HepG2 (cell line): ENCODE results near the gene IL1R1. TPM values are rescaled to one million over a fixed set of nuclear protein-coding genes. Genes with fewer than 3 reads are reported as not detected.
A peak's percentile ranks its signal among the peaks of the same experiment; 100 is the strongest.

Source experiments
- ARID2 ChIP-seq: sonication (generic); formaldehyde crosslinking; IDR thresholded peaks from 2 replicates; pipeline ENCODE4 v1.8.1; 2022; ENCODE audit warnings: mild to moderate bottlenecking, missing genetic modification reagents, borderline replicate concordance
- ATF7-NPFF ChIP-seq: sonication (generic); formaldehyde crosslinking; IDR thresholded peaks from 2 replicates; pipeline ENCODE4 v1.8.1; 2023; ENCODE audit warnings: mild to moderate bottlenecking, low read depth, missing genetic modification reagents, moderate library complexity
- EED ChIP-seq: sonication (generic); formaldehyde crosslinking; IDR thresholded peaks from 2 replicates; pipeline ENCODE4 v1.5.0; 2020; ENCODE audit warnings: mild to moderate bottlenecking, missing genetic modification reagents
- GATAD1 ChIP-seq: IDR thresholded peaks from 2 replicates; pipeline ENCODE4 v1.6.1; 2016; ENCODE audit warnings: missing genetic modification reagents, missing compliant biosample characterization
- GPN1 ChIP-seq: sonication (generic); formaldehyde crosslinking; IDR thresholded peaks from 2 replicates; pipeline ENCODE4 v1.5.1; 2020; ENCODE audit warnings: missing genetic modification reagents, borderline replicate concordance
- IKZF1 ChIP-seq: fragments of 450-650 bp; IDR thresholded peaks from 2 replicates; pipeline ENCODE4 v1.7.1; 2016
- IRX3 ChIP-seq: sonication (generic); formaldehyde crosslinking; IDR thresholded peaks from 2 replicates; pipeline ENCODE4 v1.8.1; 2023; ENCODE audit warnings: mild to moderate bottlenecking, low read depth, missing genetic modification reagents, borderline replicate concordance
- NR2C2 ChIP-seq: sonication (generic); formaldehyde crosslinking; IDR thresholded peaks from 2 replicates; pipeline ENCODE4 v1.4.0; 2020; ENCODE audit warnings: missing genetic modification reagents, mild to moderate bottlenecking, moderate library complexity, borderline replicate concordance
- RARA ChIP-seq: IDR thresholded peaks from 2 replicates; pipeline ENCODE4 v1.6.1; 2016; ENCODE audit warnings: missing genetic modification reagents, missing compliant biosample characterization
- RFX5 ChIP-seq: IDR thresholded peaks from 2 replicates; pipeline ENCODE4 v1.6.1; 2011; ENCODE audit warnings: low read depth, low read length, improper control_type of control experiment
- RXRB ChIP-seq: IDR thresholded peaks from 2 replicates; pipeline ENCODE4 v1.6.1; 2016; ENCODE audit warnings: borderline replicate concordance, missing genetic modification reagents, missing compliant biosample characterization
- THYN1 ChIP-seq: sonication (generic); formaldehyde crosslinking; IDR thresholded peaks from 2 replicates; pipeline ENCODE4 v1.8.1; 2023; ENCODE audit warnings: low read depth, mild to moderate bottlenecking, moderate library complexity, missing genetic modification reagents, borderline replicate concordance
- ZFP41 ChIP-seq: sonication (generic); formaldehyde crosslinking; IDR thresholded peaks from 2 replicates; pipeline ENCODE4 v1.4.0; 2020; ENCODE audit warnings: mild to moderate bottlenecking, missing genetic modification reagents, borderline replicate concordance
- ZFP62 ChIP-seq: sonication (generic); formaldehyde crosslinking; IDR thresholded peaks from 2 replicates; pipeline ENCODE4 v1.4.0; 2020; ENCODE audit warnings: missing genetic modification reagents
- ZFP90 ChIP-seq: sonication (generic); formaldehyde crosslinking; IDR thresholded peaks from 2 replicates; pipeline ENCODE4 v1.8.0; 2022; ENCODE audit warnings: missing genetic modification reagents, mild to moderate bottlenecking, inconsistent platforms, borderline replicate concordance
- ZNF678 ChIP-seq: sonication (generic); formaldehyde crosslinking; IDR thresholded peaks from 2 replicates; pipeline ENCODE4 v1.4.0; 2020; ENCODE audit warnings: mild to moderate bottlenecking, missing genetic modification reagents
- ZNF780A ChIP-seq: sonication (generic); formaldehyde crosslinking; IDR thresholded peaks from 2 replicates; pipeline ENCODE4 v1.8.0; 2022; ENCODE audit warnings: mild to moderate bottlenecking, missing genetic modification reagents, moderate library complexity
- polyA plus RNA-seq, 8 experiments: library from polyadenylated mRNA; depleted of rRNA in 3 of 8; stranded (reverse) in 7 of 8; unstranded in 1 of 8; fragments of >200 nt; fragmentation: Illumina TruSeq in 4 of 8; extraction: Trizol in 4 of 8; gene quantifications; 2 replicates each; pipeline versions ENCODE4 v1.2.1 to v1.2.3, GENCODE V29; 2011 to 2016; ENCODE audit warnings: low read depth in 4 of 8, missing spikeins in 1 of 8, mixed read lengths in 1 of 8; ENCODE audit not compliant: insufficient read depth in 1 of 8
- total RNA-seq, 5 experiments: library from RNA; depleted of rRNA; stranded (reverse); fragments of >200 nt; fragmentation: Illumina TruSeq; extraction: Trizol; gene quantifications; 2 replicates each; pipeline ENCODE4 v1.2.3, GENCODE V29; 2016; ENCODE audit warnings: low read depth in 1 of 5
- TF ChIP-seq, protein P1 (sequence below): sonication (generic); formaldehyde crosslinking; IDR thresholded peaks from 2 replicates; pipeline ENCODE4 v1.5.1; 2020; ENCODE audit warnings: mild to moderate bottlenecking, missing genetic modification reagents
- TF ChIP-seq, protein P2 (sequence below): sonication (generic); formaldehyde crosslinking; IDR thresholded peaks from 2 replicates; pipeline ENCODE4 v1.5.1; 2020; ENCODE audit warnings: missing genetic modification reagents, mild to moderate bottlenecking, borderline replicate concordance
- TF ChIP-seq, protein P3 (sequence below): sonication (generic); formaldehyde crosslinking; IDR thresholded peaks from 2 replicates; pipeline ENCODE4 v1.9.0; 2022; ENCODE audit warnings: missing genetic modification reagents, mild to moderate bottlenecking, borderline replicate concordance
- TF ChIP-seq, protein P4 (sequence below): sonication (generic); formaldehyde crosslinking; IDR thresholded peaks from 2 replicates; pipeline ENCODE4 v1.4.0; 2020; ENCODE audit warnings: mild to moderate bottlenecking, missing genetic modification reagents, borderline replicate concordance

IL1R1 gene
- total and polyA plus RNA-seq, 2 of the 13 experiments (the other 11 are each of a cell fraction or from before 2014, with no cell fraction given): 38.0 to 93.1 TPM

DNA sequence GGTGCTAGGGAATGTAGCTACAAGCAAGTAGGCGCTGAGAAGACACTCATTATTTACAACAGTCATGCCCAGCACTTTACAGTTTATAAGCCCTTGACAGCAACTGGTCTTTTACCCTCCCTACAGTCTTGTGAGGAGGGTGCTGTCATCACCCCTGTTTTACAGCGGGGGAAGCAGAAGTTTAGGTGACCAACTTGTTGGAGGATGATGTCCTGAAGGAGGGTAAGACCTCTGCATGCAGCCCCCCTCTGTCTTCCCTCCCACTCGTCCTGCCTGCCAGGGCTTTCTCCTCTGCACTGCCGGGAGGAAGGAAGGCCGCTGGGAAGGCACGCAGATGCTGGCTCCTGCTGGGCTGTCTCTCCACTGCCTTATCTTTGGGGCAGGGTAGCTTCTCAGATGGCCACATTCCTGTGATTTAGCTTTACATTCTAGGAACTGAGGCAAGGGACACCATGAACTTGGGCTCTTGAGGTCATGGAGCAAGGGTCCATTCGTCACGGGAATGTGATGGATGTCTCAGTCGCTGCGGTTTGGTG lies 972 bp downstream of the IL1R1 start (continued):
- no peak for TF ChIP-seq NR2C2 (CRISPR knock-in tag)
- no peak for TF ChIP-seq GPN1
- TF ChIP-seq RARA: peak; percentile 72
- no peak for TF ChIP-seq IKZF1
- TF ChIP-seq ZNF678 (CRISPR knock-in tag): no peak
- peak; percentile 31; the same call in 1 of the 2 replicates for TF ChIP-seq ARID2 (CRISPR knock-in tag)
- no peak for TF ChIP-seq GATAD1 (CRISPR knock-in tag)
- TF ChIP-seq ATF7-NPFF: peak; percentile 57; the same call in 1 of the 2 replicates
- TF ChIP-seq THYN1 (CRISPR knock-in tag): no peak
- no peak for TF ChIP-seq ZFP41 (CRISPR knock-in tag)
- TF ChIP-seq, protein P1, sequence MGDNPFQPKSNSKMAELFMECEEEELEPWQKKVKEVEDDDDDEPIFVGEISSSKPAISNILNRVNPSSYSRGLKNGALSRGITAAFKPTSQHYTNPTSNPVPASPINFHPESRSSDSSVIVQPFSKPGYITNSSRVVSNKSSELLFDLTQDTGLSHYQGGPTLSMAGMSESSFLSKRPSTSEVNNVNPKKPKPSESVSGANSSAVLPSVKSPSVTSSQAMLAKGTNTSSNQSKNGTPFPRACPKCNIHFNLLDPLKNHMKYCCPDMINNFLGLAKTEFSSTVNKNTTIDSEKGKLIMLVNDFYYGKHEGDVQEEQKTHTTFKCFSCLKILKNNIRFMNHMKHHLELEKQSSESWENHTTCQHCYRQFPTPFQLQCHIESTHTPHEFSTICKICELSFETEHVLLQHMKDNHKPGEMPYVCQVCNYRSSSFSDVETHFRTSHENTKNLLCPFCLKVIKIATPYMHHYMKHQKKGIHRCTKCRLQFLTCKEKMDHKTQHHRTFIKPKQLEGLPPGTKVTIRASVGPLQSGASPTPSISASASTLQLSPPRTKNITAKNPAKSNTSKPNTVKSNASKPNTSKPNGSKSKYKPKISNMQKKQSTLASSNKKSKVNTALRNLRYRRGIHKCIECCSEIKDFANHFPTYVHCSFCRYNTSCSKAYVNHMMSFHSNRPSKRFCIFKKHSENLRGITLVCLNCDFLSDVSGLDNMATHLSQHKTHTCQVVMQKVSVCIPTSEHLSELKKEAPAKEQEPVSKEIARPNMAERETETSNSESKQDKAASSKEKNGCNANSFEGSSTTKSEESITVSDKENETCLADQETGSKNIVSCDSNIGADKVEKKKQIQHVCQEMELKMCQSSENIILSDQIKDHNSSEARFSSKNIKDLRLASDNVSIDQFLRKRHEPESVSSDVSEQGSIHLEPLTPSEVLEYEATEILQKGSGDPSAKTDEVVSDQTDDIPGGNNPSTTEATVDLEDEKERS (CRISPR knock-in tag): no peak
- TF ChIP-seq, protein P2, sequence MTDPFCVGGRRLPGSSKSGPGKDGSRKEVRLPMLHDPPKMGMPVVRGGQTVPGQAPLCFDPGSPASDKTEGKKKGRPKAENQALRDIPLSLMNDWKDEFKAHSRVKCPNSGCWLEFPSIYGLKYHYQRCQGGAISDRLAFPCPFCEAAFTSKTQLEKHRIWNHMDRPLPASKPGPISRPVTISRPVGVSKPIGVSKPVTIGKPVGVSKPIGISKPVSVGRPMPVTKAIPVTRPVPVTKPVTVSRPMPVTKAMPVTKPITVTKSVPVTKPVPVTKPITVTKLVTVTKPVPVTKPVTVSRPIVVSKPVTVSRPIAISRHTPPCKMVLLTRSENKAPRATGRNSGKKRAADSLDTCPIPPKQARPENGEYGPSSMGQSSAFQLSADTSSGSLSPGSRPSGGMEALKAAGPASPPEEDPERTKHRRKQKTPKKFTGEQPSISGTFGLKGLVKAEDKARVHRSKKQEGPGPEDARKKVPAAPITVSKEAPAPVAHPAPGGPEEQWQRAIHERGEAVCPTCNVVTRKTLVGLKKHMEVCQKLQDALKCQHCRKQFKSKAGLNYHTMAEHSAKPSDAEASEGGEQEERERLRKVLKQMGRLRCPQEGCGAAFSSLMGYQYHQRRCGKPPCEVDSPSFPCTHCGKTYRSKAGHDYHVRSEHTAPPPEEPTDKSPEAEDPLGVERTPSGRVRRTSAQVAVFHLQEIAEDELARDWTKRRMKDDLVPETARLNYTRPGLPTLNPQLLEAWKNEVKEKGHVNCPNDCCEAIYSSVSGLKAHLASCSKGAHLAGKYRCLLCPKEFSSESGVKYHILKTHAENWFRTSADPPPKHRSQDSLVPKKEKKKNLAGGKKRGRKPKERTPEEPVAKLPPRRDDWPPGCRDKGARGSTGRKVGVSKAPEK (CRISPR knock-in tag): 0 out of 2 replicates have a peak, but pooled peaks have one; percentile 53
- no peak for TF ChIP-seq ZFP62 (CRISPR knock-in tag)
- TF ChIP-seq, protein P3, sequence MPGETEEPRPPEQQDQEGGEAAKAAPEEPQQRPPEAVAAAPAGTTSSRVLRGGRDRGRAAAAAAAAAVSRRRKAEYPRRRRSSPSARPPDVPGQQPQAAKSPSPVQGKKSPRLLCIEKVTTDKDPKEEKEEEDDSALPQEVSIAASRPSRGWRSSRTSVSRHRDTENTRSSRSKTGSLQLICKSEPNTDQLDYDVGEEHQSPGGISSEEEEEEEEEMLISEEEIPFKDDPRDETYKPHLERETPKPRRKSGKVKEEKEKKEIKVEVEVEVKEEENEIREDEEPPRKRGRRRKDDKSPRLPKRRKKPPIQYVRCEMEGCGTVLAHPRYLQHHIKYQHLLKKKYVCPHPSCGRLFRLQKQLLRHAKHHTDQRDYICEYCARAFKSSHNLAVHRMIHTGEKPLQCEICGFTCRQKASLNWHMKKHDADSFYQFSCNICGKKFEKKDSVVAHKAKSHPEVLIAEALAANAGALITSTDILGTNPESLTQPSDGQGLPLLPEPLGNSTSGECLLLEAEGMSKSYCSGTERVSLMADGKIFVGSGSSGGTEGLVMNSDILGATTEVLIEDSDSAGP (CRISPR knock-in tag): peak; percentile 48; the same call in 1 of the 2 replicates
- no peak for TF ChIP-seq IRX3 (CRISPR knock-in tag)
- TF ChIP-seq RXRB: peak; percentile 16; the same call in 1 of the 2 replicates
- TF ChIP-seq ZFP90 (CRISPR knock-in tag): no peak
- no peak for TF ChIP-seq RFX5
- no peak for TF ChIP-seq ZNF780A (CRISPR knock-in tag)
- TF ChIP-seq EED (CRISPR knock-in tag): no peak
- TF ChIP-seq, protein P4, sequence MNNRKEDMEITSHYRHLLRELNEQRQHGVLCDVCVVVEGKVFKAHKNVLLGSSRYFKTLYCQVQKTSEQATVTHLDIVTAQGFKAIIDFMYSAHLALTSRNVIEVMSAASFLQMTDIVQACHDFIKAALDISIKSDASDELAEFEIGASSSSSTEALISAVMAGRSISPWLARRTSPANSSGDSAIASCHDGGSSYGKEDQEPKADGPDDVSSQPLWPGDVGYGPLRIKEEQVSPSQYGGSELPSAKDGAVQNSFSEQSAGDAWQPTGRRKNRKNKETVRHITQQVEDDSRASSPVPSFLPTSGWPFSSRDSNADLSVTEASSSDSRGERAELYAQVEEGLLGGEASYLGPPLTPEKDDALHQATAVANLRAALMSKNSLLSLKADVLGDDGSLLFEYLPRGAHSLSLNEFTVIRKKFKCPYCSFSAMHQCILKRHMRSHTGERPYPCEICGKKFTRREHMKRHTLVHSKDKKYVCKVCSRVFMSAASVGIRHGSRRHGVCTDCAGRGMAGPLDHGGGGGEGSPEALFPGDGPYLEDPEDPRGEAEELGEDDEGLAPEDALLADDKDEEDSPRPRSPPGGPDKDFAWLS: no peak
